ENCODE data around the gene IRF2.

IRF2 gene

DNA sequence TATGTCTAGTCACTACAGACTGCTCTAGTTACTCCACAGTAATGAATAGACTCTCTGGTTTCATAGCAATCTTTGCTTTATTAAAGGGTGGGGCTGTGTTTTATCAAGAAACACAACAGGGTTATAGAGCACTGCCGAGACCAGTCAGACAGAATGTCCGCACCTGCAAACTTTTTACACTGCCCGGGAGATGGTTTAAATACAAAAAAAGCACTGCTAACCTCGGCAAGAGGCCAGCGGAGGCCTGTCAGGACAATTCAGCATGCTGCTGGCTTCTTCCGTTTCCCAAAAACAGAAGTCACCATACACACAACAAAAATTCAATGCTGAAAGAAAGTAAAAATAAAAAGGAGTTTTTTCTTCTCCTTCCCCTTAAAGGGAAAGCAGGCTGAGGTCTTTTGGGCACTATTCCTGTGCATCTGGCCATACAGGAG lies 67.4 kb downstream of the IRF2 start:
- DNase-seq: no peak

DNA sequence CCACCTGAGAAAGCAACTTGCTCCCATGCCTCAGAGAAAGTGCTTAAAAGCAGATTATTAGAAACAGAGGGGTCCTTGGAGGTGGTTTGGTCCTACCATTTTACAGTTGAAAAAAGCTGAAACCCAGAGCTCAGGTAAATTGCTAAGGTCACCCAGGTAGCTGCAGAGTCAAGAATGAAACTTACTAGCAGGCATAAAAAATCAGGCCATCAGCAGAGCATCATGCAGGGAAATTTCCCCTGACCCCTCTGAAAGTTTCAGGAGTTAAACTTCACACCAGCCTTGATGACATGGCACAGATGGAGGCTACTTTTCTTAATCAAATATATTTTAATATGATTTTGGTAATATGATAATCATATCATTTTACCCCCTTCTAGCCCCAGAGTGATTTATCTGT lies 70.3 kb downstream of the IRF2 start:
- DNase-seq: no peak

DNA sequence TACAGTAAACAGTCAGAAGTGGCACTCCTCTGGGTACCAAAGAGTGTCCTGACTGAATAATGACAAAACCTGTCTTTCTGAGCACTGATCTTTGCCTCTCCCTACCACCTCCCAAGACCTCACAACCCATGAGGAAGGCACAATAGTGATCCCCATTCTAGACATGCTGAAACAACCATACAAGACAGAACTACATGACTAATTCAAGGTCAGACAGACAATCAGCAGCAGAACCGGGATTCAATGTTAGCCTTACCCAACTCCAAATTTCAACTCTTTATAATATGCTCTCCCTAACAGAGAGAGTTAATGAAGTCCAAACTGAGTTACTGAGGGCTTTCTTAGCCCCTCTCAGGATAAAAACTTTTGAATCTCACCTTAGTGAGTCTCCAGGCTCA lies 71.0 kb downstream of the IRF2 start:
- no peak for DNase-seq

DNA sequence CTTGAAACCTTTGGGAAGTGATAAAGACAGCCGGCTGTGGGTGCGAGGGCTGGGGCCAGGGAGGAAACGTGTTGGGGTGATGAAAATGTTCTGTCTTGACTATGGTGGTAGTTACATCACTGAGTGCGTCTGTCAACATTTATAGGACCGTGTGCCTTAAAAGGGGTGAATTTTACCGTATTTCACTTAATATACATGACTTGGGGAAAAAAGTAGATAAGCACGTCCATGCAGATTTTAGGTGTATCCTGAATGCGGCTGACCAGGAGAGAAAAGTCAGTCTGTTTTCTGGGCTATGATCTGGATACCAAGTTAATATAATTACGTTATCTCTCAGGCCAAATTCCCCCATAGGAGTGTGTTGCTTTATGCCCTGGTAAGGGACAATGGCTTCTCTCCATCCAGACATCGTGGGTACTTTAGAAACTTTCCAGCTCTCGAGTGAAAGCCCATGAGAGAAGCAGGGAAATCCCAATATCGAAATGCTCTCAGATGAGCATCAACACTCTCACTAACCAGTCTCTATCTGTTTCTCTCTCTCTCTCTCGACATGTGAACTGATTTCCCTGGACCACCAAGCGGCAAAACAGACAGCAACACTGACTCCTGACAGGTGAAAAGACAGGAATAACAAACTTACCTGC lies 71.5 kb downstream of the IRF2 start:
- DNase-seq: no peak

DNA sequence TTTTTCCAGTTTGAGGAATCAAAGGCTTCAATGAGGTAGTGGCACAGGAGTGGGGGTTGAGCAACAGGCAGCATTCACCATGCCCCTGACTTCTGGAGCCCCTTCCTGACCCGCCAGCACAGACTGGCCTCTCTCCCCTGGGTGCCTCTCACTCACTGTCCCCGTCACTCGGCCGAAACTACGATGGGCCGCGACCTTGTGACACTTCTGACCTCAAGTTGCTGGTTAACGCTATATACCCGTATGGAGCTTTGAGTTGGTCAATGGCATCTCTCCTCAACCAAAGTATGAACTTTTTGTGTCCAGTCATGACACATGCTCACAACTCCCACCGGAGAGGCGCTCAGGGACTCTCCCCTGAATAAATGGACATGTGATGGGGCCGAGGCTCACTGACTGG lies 72.1 kb downstream of the IRF2 start:
- no peak for DNase-seq

DNA sequence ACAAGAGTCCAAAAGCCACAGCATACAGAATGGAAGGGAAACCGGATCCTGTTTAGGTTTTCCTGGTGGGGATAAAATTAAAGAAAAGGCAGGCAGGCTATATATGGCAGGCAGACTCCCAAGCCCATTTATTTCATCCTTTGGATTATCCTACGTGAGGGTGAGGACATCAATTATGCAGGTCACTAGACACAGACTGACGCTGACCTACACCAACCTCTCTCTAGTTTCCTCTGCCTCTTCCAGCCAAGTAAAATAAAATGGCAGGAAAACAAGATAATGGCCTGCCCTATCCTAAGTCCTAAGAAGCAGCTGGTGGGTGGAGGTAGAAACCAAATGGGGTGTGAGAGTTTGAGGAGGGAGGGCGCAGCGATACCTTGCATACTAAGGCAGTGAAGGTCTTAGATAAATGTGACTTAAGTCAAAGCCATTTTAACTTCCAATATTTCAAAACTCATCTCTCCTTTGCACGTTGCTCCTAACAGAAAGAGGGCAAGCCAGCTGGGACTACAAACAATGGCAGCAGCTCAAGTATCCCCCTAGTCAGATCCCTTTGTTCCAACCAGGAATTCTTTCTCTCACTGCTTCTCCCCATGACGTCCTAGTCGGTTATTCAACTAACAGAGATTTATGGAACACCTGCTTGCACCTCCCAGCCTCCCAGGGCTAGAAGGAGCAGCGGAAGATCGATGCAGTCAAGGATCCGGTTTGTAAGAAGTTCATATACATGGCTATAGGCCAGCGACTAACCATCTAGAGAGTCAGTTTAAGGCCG lies 72.8 kb downstream of the IRF2 start:
- DNase-seq: no peak

DNA sequence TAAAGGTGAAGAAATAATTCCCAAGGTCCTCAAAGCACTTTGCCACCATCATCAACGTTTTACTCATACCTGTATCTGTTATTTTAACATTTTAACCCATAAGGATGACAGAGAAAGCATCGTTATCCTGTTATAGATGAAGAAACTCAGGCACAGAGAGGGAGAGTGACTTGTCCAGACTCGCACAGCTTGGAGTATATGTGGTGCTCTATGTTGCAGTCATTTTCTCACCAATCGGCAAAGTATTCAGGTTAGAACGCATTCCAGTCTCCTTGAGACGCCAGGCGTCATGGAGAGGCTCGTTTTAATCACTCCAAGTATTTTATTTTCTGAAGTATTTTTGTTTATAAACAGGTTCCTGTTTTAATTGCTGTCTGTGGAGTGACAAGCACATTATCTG lies 73.5 kb downstream of the IRF2 start:
- DNase-seq: no peak

DNA sequence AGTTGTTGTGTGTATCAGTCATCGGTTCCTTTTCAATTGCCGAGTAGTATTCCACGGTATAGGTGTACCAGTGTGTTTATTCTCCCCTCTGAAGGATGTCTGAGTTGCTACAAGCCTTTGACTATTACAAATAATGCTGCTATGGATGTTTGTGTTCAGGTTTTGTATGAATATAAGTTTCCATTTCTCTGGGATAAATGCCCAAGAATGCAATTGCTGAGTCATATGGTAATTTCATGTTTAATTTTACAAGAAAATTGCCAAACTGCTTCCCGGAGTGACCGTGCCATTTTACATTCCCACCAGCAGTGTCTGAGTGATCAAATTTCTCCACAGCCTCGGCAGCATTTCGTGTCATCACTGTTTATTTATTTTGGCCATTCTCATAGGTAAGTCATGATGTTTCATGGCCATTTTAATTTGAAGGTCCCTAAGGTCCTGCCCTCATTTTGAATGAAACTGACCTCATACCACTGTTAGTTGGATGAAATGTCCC lies 73.9 kb downstream of the IRF2 start:
- no peak for DNase-seq

DNA sequence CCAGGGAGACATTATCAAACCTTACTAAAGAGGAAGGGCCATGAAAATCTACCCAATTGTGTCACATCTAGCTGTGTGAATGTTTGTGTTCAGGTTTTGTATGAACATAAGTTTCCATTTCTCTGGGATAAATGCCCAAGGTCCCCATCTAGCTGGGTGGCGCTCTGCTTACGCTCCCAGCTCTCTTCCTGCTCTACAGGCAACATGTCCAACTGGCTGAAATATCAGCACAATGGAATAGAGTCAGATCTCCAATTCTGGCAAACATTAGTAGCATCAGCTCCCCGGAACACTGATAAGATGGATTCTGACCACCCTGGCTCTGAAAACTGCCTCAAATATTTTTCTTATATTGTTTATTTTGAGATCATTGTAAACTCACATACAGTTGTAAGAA lies 74.8 kb downstream of the IRF2 start:
- DNase-seq: no peak

DNA sequence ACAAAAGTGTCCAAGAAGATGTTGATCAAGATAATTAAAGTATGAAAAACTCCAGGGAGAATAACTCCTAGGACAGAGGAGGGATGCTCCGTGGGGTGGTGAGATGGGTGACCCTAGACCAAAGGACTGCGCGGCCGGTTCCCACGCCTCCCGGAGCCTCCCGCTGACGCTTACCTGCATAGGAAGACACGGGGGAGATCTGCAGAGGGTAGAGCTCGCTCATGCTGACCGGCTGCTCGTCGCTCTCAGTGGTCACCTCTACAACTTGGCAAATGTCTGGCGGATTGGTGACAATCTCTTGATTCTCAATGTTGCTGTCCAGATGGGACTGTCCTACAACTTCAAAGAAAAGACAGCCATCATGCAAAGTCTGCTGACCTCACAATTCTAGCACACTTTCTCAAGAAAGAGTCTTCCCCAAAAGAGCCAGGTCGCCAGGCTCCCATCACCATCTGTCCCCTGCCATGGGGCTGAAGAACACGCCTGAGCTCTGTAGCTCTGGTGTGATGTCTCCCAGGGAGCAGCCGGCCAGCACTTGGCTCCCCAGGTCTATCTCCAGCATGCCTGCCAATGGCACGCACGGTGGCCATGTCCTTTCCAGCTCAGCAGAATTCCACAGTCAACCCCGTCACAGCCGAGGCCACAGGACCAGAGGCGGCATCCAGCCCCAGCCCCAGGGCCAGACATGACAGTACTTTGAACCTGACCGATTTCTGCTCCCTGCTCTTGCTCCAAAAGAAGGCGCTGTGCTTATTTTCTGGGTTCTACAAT lies 75.4 kb downstream of the IRF2 start:
- DNase-seq: no peak

DNA sequence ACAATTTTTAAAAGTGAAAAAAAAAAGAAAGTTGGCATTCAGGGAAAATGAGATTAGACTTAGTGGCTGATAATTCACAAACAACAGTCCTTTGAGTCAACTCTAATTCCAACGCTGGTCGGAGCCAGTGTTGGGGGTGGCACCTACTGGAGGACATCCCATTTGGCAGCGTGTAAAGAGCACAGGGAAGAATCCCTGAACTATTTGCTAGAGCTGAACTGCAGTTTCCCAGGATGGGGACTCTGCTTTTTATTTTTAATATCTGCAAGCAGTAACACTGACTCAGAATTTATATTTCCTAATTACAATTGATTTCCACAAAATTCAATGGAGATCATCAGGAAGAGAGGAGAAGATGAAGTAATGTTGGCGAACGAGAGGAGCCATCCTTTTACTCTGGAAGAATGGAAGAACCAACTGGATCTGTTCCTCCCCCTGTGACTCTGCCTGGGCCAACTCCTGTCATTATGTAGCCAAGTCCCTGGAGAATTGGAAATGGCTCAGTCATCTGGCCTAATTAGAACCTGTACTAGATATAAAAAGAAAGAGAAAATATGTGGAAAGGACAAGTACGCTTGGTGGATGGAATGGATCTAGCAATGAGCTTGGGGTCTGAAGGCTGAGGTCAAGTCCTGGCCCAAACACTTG lies 76.7 kb downstream of the IRF2 start:
- DNase-seq: no peak

DNA sequence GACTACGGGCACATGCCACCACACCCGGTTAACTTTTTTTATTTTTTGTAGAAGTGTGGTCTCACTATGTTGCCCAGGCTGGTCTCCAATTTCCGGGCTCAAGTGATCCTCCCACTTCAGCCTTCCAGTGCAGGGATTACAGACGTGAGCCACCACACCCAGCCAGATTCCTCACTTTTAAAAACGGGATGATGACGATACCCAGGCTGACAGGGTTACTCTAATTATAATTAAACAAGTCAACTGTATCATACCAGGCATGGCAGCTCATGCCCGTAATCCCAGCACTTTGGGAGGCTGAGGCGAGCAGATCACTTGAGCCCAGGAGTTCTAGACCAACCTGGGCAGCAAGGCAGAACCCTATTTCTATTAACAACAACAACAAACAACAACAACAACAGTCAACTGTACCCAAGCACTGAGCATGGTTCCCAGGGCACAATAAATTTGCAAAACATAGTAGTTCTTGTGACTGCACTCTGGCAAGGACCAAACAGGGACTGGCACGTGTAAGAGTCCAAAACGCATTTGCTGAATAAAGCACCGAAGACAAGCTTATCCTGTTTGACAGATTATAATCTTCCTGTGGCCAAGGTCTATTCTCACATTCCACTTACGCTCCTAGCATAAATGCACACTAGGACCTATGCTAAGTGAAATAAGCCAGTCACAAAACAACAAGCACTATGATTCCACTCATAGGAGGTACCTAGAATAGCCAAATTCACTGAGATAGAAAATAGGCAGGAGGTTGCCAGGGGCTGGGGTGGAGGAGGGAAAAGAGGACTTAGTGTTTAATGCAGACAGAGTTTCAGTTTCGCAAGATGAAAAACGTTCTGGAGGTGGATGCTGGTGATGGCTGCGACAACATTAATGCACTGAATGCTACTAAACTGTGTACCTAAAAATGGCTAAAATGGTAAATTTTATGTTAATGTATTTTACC lies 77.5 kb downstream of the IRF2 start:
- no peak for DNase-seq

DNA sequence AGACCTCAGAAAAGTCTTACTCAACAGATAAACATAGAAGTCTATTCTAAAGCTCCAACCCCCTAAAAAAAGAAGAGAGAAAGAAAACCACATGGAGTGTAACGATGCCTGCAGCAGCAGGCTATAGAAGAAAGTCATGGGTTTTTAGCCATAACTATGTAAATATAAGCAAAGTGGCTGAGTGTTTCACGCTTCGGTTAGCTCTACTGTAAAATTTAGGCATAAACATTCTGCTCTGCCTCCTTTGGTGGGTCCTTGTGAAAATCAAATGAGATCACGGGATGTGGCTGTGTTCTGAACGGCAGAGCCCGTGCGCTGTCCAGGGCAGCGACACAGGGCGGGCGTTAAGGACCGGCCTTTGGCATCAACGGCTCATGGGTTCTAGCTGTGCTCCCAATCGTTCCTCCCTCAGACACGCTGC lies 78.4 kb downstream of the IRF2 start:
- no peak for DNase-seq

DNA sequence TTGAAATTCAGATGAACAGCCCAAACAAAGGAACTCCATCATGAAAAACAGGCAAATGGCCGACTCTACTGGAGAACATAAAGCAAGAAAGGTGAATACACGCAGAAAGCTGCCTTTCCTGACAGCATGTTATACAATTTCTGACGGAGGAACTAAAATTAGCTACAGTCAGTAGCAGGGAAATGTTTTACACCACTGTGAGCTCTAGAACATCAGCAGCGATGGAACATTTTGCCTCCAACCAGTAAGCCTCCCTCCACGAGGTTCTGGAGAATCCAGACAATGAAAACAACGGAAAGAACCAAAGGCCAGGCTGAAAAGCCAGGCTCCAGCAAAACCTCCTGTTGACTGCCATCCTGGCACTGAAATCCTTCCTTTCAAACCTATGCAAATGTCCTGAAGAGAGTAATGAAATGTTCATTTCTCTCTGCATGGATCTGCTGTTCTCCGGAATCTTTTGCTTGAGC lies 78.9 kb downstream of the IRF2 start:
- DNase-seq: no peak

DNA sequence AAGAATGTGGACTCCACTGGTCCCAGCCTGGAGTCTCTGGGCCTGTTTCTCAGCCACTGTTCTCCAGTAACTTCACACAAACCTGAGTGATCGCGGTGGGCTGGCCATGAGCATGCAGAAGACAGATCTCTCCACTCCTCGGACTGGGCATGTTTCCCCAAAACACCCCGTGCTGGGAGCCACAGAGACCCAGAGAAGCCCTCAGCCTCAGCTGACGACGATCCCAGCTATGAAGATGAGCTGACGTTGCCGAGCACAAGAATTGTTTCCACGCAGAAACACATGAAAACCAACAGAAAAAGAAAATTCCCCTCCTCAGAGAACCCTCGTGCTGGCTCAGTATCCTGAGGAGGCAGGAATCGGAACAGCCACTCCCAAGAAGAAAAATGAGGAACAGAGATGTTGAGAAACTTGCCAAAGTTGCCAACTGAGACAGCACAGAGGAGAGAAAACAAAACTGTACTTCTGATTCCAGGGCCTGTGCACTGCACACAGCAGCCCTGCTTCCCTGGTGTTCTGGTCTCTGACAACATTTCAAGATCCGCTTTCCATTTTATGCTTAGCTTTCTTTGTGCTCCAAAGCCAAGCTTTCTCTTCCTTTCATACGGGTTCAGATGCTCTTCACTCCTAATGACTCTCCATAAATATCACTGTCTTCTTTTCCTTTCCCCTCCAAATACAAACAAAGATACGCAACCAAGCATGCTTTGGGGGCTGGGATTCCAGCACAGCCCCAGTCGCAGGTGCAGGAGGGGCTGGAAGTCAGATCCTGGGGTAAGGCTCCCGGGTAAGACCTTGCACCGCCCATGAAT lies 81.4 kb downstream of the IRF2 start:
- no peak for DNase-seq

DNA sequence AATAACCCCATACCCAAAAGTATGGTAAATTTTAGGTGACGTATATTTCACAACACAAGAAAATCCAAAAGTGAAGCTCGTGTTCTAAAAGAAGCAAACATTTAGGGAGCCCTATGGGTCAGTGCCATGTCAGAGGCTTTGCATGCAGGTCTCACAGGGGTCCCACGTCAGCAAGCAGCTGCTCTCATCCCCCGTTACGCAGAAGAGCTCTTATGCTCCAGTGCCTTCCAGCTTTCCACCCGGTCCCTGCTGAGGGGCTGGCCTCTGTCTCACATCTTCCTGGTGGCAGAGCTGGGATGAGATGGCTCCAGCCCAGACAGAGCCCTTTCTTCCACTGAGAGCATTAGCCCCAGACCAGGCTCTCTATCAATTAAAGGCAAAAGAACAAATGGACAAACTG lies 82.0 kb downstream of the IRF2 start:
- no peak for DNase-seq

DNA sequence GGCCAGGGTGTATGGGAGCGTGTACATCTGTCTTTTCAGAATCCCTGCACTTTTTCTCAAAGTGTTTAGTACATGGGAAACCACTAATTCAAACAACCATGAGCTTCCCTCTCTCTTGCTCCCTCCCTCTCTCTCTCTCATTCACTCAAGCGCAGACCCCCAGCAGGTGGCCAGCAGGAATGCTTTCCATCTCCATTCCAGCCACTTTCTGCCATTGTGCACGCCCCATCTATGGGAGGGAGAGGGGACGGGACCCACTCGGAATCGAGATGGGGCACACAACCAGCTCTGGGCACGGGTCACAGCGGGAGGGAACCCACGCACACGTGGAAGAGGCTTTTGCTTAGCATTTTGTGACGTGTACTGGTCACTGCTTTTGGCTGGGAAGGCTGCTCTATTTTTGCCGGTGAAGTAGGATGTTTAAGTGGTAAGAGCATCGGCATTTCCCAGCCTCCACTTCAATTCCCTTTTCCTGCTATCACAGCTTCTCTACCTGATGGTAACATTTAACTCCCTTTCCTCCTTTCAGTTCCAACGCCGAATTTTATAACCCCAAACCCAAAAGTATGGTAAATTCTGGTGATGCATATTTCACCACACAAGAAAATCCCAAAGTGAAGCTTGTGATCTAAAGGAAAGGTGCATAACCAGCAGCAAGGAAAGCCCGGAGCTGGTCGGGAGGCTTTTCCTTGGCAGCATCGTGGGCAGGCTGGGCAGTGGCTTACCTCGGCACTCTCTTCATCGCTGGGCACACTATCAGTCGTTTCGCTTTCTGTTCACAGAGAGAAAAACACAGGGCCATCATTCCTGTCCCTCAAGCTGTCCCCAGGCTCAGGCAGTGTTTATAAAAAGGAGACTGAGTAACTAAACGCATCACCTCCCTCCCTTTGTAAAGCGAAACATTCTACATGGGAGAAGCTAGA lies 84.1 kb downstream of the IRF2 start:
- DNase-seq: no peak

DNA sequence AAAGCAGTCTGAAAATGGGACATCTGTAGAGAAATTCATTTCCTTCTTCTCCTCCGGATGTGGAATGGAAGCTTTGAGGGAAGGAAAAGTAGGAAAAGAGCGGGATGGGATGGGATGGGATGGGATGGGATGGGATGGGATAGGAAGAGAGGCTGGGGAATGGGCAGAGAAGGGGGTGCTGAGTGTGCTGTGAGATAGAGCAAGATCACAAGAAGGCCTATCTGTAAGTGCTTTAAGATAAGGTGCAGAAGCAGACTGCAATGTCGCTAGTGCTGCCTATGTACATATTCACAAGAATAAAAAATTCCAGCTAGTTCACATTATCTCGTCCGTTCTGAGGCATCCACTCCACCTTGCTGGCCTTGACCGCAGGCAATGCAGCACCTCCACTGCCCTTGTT lies 86.2 kb downstream of the IRF2 start:
- DNase-seq: no peak

DNA sequence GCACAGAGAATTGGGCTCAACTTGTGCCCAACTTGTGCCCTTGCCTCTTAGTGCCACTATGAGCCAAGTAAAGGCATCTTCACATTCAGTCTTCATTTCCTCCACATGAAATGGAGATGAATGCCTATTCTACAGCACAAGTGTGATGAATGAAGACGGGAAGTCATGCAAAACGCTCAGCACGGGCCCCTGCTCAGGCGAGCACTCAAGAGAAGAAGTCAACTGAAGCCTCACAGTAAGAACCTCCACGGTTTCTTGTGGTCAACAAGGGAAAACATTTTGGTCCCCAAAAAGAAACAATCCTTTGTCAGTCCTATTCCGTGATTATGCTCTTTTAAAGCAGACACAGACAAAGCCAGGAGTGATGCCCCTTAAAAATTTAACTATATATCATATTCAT lies 87.0 kb downstream of the IRF2 start:
- no peak for DNase-seq

DNA sequence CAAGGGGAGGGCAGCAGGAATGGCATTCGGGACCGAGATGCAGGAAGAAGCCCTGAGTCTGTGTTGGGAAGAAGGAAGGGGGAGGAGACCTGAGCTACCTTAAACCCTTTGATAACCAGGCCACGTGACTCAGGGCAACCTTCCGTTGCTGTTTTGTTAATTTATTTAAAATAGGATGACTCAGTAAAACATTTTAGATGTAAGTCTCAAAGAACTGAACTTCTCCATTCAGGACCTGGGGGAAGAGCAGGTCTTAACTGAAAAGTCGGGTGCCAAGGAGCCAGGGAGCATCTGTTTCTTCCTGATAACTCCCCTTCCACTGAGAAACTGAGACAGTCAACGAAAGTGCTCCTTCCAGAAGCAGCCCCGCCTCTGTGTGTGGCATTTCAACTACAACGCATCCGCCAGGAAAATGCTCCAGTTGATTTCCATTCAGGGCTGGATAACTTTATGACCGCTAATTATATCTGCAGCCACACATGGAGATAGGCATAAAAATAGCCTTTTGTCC lies 88.0 kb downstream of the IRF2 start:
- no peak for DNase-seq

All from stimulated activated naive CD4-positive, alpha-beta T cell treated with Interleukin-2 at 50 U/mL for 16 hours (primary cell).